ENCODE measurements around the gene NOL12. TPM values are rescaled to one million over a fixed set of nuclear protein-coding genes. Genes with fewer than 3 reads are reported as not detected.

The NOL12 gene
- total RNA-seq, 1 donor from 2014 or later, result 39.8 TPM

DNA sequence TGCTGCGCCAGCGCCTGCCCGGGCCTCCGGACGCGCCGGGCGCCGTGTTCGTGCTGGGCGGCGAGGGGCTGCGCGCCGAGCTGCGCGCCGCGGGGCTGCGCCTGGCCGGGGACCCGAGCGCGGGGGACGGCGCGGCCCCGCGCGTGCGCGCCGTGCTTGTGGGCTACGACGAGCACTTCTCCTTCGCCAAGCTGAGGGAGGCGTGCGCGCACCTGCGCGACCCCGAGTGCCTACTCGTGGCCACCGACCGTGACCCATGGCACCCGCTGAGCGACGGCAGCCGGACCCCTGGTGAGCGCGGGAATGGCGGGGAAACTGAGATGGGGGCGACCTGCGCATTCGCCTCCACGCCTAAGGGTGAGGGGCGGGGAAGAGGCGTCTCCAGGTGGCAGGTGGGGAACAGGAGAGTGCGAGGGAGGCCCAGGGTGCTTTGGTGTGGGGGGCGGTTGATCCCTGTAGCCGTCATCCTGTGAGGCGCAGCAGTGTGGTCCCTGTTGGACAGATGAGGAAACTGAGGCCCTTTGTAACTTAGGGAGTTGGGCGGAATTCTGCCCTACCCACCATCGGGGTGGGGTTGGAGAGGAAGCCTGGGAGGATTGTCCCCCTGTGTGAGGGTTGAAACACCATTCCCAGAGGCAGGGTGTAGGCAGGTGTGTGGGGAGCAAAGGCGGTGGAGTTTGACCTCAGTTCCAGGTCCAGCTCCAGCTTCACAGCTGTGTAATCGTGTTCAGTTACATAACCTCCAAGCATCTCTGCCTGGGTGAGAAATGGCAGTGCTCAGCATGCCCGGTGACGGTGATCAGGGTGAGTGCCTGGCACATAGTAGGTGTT is 26.9 kb upstream of the NOL12 start:
- DNase-seq (ENCODE audit: low read depth) (no peak), FAIRE-seq (no peak)
- TF ChIP-seq, protein P1, sequence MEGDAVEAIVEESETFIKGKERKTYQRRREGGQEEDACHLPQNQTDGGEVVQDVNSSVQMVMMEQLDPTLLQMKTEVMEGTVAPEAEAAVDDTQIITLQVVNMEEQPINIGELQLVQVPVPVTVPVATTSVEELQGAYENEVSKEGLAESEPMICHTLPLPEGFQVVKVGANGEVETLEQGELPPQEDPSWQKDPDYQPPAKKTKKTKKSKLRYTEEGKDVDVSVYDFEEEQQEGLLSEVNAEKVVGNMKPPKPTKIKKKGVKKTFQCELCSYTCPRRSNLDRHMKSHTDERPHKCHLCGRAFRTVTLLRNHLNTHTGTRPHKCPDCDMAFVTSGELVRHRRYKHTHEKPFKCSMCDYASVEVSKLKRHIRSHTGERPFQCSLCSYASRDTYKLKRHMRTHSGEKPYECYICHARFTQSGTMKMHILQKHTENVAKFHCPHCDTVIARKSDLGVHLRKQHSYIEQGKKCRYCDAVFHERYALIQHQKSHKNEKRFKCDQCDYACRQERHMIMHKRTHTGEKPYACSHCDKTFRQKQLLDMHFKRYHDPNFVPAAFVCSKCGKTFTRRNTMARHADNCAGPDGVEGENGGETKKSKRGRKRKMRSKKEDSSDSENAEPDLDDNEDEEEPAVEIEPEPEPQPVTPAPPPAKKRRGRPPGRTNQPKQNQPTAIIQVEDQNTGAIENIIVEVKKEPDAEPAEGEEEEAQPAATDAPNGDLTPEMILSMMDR (IDR thresholded peaks at IDR 0.05; ENCODE audit: insufficient read depth, low read length, severe bottlenecking), result no peak
- Histone ChIP-seq H3K36me3 (ENCODE audit: control insufficient read depth, insufficient read depth, low read length) (no peaks in the 10 kb centered on the region), H3K27me3 (ENCODE audit: control insufficient read depth, insufficient read depth, low read length) (no peaks in the 10 kb centered on the region), H3K4me3 (ENCODE audit: low read depth, low read length) (peak overlapping the region; percentile 53)

DNA sequence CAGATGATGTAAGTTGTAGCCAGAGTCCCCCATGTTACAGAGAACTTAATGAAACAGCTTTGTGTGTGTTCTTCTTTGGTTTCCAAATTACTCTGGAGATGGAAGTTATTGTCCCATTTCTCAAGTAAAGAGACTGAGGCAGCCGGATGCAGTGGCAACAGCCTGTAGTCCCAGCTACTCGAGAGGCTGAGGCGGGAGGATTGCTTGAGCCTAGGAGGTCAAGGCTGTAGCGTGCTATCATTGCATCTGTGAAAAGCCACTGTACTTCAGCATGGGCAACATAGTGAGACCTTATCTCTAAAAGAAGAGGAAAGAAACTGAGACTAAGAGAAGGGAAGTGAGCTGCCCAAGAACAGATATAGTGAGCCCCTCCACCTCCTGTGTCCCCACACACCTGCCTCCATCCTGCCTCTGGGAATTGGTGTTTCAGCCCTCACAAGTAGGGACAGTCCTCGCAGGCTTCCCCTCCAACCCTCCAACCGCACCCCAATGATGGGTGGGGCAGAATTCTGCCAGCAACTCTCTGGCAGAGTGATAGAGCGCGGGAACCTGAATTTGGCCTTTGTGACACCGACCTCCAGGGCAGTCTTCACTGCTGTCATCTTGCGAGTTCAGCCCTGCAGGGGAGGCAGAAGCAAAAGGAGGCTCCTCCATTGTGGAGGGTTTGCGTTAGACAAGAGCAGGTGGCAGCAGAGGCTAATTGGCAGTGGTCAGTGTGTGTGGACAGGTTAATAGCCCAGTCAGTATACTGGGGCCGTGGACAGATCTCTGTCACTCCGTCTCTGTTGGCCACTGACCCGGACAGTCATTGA is 26.0 kb upstream of the NOL12 start:
- FAIRE-seq (no peak), DNase-seq (ENCODE audit: low read depth) (no peak)
- Histone ChIP-seq H3K36me3 (ENCODE audit: control insufficient read depth, insufficient read depth, low read length) (no peaks in the 10 kb centered on the region), H3K27me3 (ENCODE audit: control insufficient read depth, insufficient read depth, low read length) (no peaks in the 10 kb centered on the region), H3K4me3 (ENCODE audit: low read depth, low read length) (no peak overlapping the region)
- TF ChIP-seq, protein P1 (IDR thresholded peaks at IDR 0.05; ENCODE audit: insufficient read depth, low read length, severe bottlenecking), result no peak

DNA sequence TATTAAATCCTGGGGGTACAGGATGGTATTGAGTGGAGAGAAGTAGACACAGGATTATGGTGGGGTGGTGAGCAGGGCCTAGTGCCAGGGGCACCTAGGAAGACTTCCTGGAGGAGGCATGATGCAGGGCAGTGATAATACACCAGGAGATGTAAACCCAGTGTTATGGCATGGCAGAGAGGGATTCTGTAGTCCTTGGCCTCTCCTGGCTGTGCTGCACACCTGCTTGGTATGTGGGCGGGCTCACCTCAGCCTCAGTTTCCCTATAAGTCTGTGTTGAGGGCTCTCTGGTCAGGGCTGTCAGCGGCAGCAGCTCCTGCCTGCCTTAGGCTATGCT is 25.5 kb upstream of the NOL12 start:
- Histone ChIP-seq H3K27me3 (ENCODE audit: control insufficient read depth, insufficient read depth, low read length) (no peaks in the 10 kb centered on the region), H3K4me3 (ENCODE audit: low read depth, low read length) (no peak overlapping the region), H3K36me3 (ENCODE audit: control insufficient read depth, insufficient read depth, low read length) (no peaks in the 10 kb centered on the region)
- TF ChIP-seq, protein P1 (IDR thresholded peaks at IDR 0.05; ENCODE audit: insufficient read depth, low read length, severe bottlenecking), result no peak
- DNase-seq (ENCODE audit: low read depth), result no peak
- FAIRE-seq, result no peak

DNA sequence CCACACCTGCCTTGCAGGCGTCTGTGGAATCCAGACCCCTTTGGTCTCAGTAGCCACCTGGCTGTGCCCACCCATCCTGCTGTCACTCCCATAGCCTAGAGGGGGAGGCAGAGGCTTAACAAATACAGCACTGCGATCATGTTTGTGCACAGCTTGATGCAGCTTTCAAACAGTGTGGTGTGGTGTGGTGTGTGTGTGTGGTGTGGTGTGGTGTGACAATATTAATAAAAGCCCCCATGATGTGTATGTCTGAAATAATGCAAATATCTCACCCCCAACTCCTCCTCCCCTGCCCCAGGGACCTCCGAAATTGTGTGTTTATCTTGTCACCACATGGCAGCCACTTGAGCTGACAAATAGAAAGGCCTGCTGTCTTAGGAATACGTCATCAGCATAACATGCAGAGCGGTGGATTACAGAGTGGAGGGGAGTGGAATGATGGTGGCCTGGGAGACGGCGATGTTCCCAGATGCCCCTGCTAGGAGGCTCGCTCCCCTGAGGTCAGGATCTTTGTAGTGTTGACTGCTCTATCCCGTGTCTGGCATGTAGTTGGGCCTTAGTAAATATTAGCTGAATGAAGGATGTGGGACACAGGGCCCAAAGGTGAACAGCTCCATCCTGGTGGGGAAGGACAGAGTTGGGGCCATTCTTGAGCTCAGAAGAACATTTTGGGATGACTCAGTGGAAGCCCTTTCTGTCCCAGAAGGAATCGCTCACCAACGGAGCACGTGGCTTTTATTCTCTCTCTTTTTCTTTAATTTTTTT is 24.8 kb upstream of the NOL12 start:
- TF ChIP-seq, protein P1 (IDR thresholded peaks at IDR 0.05; ENCODE audit: insufficient read depth, low read length, severe bottlenecking), result peak; percentile 36
- no peak for FAIRE-seq
- H3K4me3 ChIP-seq (ENCODE audit: low read depth, low read length), result no peak overlapping the region
- H3K27me3 ChIP-seq (ENCODE audit: control insufficient read depth, insufficient read depth, low read length), result no peaks in the 10 kb centered on the region
- peaks cover 2% of the 10 kb centered on the region for H3K36me3 ChIP-seq (ENCODE audit: control insufficient read depth, insufficient read depth, low read length)
- no peak for DNase-seq (ENCODE audit: low read depth)

DNA sequence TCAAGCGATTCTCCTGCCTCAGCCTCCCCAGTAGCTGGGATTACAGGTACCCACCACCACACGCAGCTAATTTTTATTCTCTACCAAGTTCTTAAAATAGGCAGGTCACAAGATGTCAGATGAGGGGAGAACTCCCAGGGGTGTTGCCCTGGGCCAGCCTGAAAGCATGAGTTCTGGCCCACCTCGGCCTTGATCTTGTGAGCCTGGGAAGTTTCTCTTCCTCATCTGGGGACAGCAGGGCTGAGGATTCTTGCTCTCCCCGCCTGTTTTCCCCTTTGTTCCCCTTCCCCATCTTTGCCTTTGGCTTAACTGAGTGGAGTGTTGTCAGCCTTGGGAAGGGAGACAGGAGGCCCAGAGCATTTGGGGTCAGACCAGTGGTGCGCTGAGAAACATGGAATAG is 24.1 kb upstream of the NOL12 start:
- no peak overlapping the region for H3K4me3 ChIP-seq (ENCODE audit: low read depth, low read length)
- FAIRE-seq, result no peak
- H3K27me3 ChIP-seq (ENCODE audit: control insufficient read depth, insufficient read depth, low read length), result no peaks in the 10 kb centered on the region
- peaks cover 2% of the 10 kb centered on the region for H3K36me3 ChIP-seq (ENCODE audit: control insufficient read depth, insufficient read depth, low read length)
- TF ChIP-seq, protein P1 (IDR thresholded peaks at IDR 0.05; ENCODE audit: insufficient read depth, low read length, severe bottlenecking), result no peak
- no peak for DNase-seq (ENCODE audit: low read depth)
